A549 (cell line): ENCODE data around the gene MAPK8IP3.

Experiments used
- BHLHE40 ChIP-seq: IDR thresholded peaks from 2 replicates; pipeline ENCODE4 v1.6.1; 2012; ENCODE audit warnings: low read depth, low read length, inconsistent platforms
- EP300 ChIP-seq, 2 experiments: fragments of >200 bp; sonication (Bioruptor Twin); formaldehyde crosslinking; IDR thresholded peaks; 2 replicates in 1 of 2; 3 replicates in 1 of 2; pipeline ENCODE4 v1.6.1; 2016 to 2017
- GATA3 ChIP-seq: IDR thresholded peaks from 2 replicates; pipeline ENCODE4 v1.6.1; 2012; ENCODE audit warnings: borderline replicate concordance
- KDM5A ChIP-seq: fragments of 200-600 bp; sonication (generic); IDR thresholded peaks from 2 replicates; pipeline ENCODE4 v1.6.1; 2016; ENCODE audit warnings: antibody characterized with exemption, mild to moderate bottlenecking
- POLR2A ChIP-seq: IDR thresholded peaks from 2 replicates; pipeline ENCODE4 v1.6.1; 2012; ENCODE audit warnings: mild to moderate bottlenecking, low read length
- SMC3 ChIP-seq: fragments of >200 bp; sonication (Bioruptor Twin); formaldehyde crosslinking; IDR thresholded peaks from 3 replicates; pipeline ENCODE4 v1.6.1; 2018; ENCODE audit warnings: inconsistent platforms
- TF ChIP-seq, protein P1 (sequence below): fragments of >200 bp; sonication (Bioruptor Twin); formaldehyde crosslinking; IDR thresholded peaks from 3 replicates; pipeline ENCODE4 v1.5.1; 2016
- TF ChIP-seq, protein P2 (sequence below): IDR thresholded peaks from 2 replicates; pipeline ENCODE4 v1.6.1; 2012

DNA sequence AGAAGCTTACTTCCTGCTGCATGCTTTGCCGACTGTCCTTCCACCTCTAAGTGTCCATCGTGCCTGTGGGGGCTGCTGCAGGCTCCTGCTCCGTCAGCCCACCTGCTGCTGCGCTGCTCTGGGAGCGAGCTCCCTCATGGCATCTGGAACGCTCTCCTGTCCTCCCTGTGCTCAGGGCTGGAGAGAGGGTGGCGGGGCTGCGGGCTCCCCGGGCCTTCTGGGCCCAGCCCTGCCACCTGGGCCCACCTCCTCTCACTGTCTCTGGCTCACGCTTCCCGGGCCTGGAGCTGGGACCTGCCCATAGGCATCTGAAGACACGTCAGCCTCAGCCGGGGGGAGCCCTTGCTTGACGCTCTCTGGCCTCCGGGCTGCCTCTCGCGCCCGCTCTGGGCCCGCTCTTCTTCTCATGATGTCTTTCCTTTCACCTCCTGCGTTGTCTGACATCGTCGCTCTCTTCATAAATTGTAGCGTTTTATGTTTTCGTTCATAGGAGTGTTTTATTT, 38.4 kb downstream of the MAPK8IP3 start:
- TF ChIP-seq POLR2A (no peak), EP300 (IDR thresholded peaks at IDR 0.05) (no peak), GATA3 (no peak), KDM5A (no peak), SMC3 (no peak), BHLHE40 (no peak)
- TF ChIP-seq, protein P1, sequence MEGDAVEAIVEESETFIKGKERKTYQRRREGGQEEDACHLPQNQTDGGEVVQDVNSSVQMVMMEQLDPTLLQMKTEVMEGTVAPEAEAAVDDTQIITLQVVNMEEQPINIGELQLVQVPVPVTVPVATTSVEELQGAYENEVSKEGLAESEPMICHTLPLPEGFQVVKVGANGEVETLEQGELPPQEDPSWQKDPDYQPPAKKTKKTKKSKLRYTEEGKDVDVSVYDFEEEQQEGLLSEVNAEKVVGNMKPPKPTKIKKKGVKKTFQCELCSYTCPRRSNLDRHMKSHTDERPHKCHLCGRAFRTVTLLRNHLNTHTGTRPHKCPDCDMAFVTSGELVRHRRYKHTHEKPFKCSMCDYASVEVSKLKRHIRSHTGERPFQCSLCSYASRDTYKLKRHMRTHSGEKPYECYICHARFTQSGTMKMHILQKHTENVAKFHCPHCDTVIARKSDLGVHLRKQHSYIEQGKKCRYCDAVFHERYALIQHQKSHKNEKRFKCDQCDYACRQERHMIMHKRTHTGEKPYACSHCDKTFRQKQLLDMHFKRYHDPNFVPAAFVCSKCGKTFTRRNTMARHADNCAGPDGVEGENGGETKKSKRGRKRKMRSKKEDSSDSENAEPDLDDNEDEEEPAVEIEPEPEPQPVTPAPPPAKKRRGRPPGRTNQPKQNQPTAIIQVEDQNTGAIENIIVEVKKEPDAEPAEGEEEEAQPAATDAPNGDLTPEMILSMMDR, result no peak
- TF ChIP-seq, protein P2, sequence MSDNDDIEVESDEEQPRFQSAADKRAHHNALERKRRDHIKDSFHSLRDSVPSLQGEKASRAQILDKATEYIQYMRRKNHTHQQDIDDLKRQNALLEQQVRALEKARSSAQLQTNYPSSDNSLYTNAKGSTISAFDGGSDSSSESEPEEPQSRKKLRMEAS, result no peak
